Right atrium auricular region (tissue), 2 donors: ENCODE measurements around the gene ANKS1B. TPM values are rescaled to one million over a fixed set of nuclear protein-coding genes. Genes with fewer than 3 reads are reported as not detected.

Experiments
- DNase-seq: peaks from one replicate; pipeline ENCODE4 v3.0.0-alpha.2; 2019; ENCODE audit warnings: low spot score
- H3K27ac ChIP-seq, 2 donors: fragments of 200-600 bp; sonication (generic); 1 replicate in 1 of 2; 2 replicates in 1 of 2; pipeline ENCODE4 v1.5.1; 2016 to 2019
- H3K27me3 ChIP-seq, 2 donors: fragments of 200-600 bp; sonication (generic); one replicate each; pipeline versions ENCODE4 v1.5.1 to v1.6.0; 2017 to 2019
- H3K36me3 ChIP-seq: fragments of 200-600 bp; sonication (generic); one replicate; pipeline ENCODE4 v1.5.1; 2016
- H3K4me1 ChIP-seq, 2 donors: fragments of 200-600 bp; sonication (generic); one replicate each; pipeline versions ENCODE4 v1.5.1 to v1.6.0; 2017 to 2019
- H3K4me3 ChIP-seq, 2 donors: fragments of 200-600 bp; sonication (generic); 1 replicate in 1 of 2; 2 replicates in 1 of 2; pipeline ENCODE4 v1.5.1; 2017 to 2019; ENCODE audit warnings: mild to moderate bottlenecking in 1 of 2, moderate library complexity in 1 of 2
- H3K9me3 ChIP-seq, 2 donors: fragments of 200-600 bp; sonication (generic); one replicate each; pipeline ENCODE4 v1.5.1; 2019
- CTCF ChIP-seq, 2 donors: fragments of 200-600 bp; sonication (generic); IDR thresholded peaks; one replicate each; pipeline ENCODE4 v1.5.1; 2019; ENCODE audit warnings: antibody characterized with exemption in 2 of 2
- total RNA-seq, 2 donors: library from RNA; depleted of rRNA; stranded (reverse); fragments of >200 nt; gene quantifications; one replicate each; pipeline ENCODE4 v1.1.0, GENCODE V29; 2016

ANKS1B gene
- total RNA-seq, 2 donors from 2014 or later, result 2.4 to 3.1 TPM

- peak overlapping the region; percentile 50 to 61 for H3K27ac ChIP-seq
- TF ChIP-seq CTCF (IDR thresholded peaks at IDR 0.05), result no peak
- no peaks in the 10 kb centered on the region for H3K36me3 ChIP-seq
- peaks cover 0 to 11% of the 10 kb centered on the region in 2 donors for H3K4me1 ChIP-seq
- no peak for DNase-seq
- no peaks in the 10 kb centered on the region for H3K27me3 ChIP-seq
- H3K9me3 ChIP-seq, result no peaks in the 10 kb centered on the region
- H3K4me3 ChIP-seq, result peak overlapping the region; percentile 44 to 59
Observed at GRCh38 chr12:99985129-99985570, 414 bp upstream of the ANKS1B start.

- peaks cover 0 to 11% of the 10 kb centered on the region in 2 donors for H3K4me1 ChIP-seq
- H3K9me3 ChIP-seq, result no peaks in the 10 kb centered on the region
- H3K4me3 ChIP-seq, result peak overlapping the region; percentile 40 to 59
- no peaks in the 10 kb centered on the region for H3K36me3 ChIP-seq
- H3K27me3 ChIP-seq, result no peaks in the 10 kb centered on the region
- no peak for TF ChIP-seq CTCF (IDR thresholded peaks at IDR 0.05)
- H3K27ac ChIP-seq, result peak overlapping the region; percentile 29 to 52
- no peak for DNase-seq
Observed at GRCh38 chr12:99983456-99984258, 1.1 kb downstream of the ANKS1B start.

GRCh38 chr12:99981639-99982190, 3.0 kb downstream of the ANKS1B start:
- H3K4me1 ChIP-seq, result peaks cover 0 to 11% of the 10 kb centered on the region in 2 donors
- H3K27ac ChIP-seq, result no peak overlapping the region
- H3K4me3 ChIP-seq, result no peak overlapping the region
- DNase-seq, result no peak
- no peak for TF ChIP-seq CTCF (IDR thresholded peaks at IDR 0.05)
- no peaks in the 10 kb centered on the region for H3K36me3 ChIP-seq
- no peaks in the 10 kb centered on the region for H3K27me3 ChIP-seq
- H3K9me3 ChIP-seq, result no peaks in the 10 kb centered on the region

- Histone ChIP-seq H3K9me3 (no peaks in the 10 kb centered on the region), H3K27ac (no peak overlapping the region), H3K36me3 (no peaks in the 10 kb centered on the region), H3K4me1 (peaks cover 0 to 5% of the 10 kb centered on the region in 2 donors), H3K4me3 (no peak overlapping the region), H3K27me3 (no peaks in the 10 kb centered on the region)
- no peak for DNase-seq
- TF ChIP-seq CTCF (IDR thresholded peaks at IDR 0.05), result no peak
Observed at GRCh38 chr12:99979471-99979870, 5.3 kb downstream of the ANKS1B start.

GRCh38 chr12:99978152-99978551, 6.6 kb downstream of the ANKS1B start:
- Histone ChIP-seq H3K36me3 (no peaks in the 10 kb centered on the region), H3K27me3 (no peaks in the 10 kb centered on the region), H3K27ac (no peak overlapping the region), H3K4me1 (peaks cover 0 to under 1% of the 10 kb centered on the region in 2 donors), H3K4me3 (no peak overlapping the region), H3K9me3 (peaks cover 0 to 2% of the 10 kb centered on the region in 2 donors)
- no peak for DNase-seq
- TF ChIP-seq CTCF (IDR thresholded peaks at IDR 0.05), result no peak
